HG02763 (cell line): ENCODE measurements around the gene EXOSC1.
A peak's percentile ranks its signal among the peaks of the same experiment; 100 is the strongest.
"Not testable (repeated sequence)": the region's sequence is repeated elsewhere in the genome, so short reads cannot be mapped to it uniquely, and the experiment has no call there.

Experiments
- ATAC-seq: cut with Tn5 transposase; IDR thresholded peaks from one replicate; pipeline ENCODE4 v1.9.1; 2021; ENCODE audit warnings: mild to moderate bottlenecking, moderate library complexity; ENCODE audit not compliant: unreplicated experiment

EXOSC1 gene

DNA sequence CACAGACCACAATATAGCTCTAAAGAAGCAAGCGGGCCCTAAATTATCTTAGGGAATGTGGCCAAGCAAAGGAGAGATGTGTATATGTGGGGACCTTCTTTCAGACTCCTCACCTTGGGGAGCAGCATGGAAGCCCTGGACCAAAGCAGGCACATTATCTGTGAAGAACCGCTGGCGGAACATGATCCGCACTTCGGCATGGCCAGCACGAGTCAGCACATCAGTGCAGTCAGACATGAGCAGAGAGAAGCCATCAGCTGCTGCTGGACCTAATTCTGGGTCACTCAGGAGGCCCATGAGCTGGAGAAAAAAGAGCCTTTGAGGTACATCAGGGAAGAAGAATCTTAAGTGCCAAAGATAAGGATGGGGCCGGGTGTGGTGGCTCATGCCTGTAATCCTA lies 14.1 kb upstream of the EXOSC1 start:
- no peak for ATAC-seq

DNA sequence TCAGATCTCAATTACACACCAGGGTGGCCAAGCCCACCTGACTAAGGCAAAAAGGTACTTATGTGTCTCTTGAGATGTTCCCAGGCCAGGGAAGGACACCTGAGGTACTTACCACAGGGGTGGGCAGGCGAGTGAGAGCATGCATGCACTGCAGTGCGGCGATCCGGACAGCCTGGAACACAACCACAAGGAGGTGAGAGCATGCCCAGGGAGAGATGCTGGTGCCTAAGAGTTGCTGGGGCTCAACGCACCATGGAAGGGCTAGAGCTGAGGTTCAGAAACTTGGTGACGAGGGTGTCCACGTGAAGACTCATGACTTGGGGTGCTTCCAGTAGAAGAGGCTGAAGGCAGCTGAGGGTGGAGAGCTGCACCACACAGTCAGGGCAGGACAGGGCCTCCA lies 13.3 kb upstream of the EXOSC1 start:
- ATAC-seq: no peak

DNA sequence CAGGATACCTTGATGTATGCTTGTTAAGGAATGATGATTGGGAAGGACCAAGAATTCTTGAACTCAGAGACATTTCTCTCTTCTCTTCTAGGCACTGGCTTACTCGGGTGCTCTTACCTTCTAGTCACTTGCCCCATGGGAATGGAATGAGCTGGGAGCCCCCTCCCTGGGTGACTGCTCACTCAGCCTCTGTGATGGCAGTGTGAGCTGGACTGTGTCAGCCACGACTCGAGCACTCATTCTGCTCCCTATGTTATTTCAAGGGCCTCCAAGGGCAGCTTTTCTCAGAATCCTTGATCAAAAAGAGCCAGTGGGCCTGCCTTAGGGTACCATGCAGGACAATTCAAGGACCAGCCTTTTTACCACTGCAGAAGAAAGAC lies 10.9 kb upstream of the EXOSC1 start:
- ATAC-seq: no peak

DNA sequence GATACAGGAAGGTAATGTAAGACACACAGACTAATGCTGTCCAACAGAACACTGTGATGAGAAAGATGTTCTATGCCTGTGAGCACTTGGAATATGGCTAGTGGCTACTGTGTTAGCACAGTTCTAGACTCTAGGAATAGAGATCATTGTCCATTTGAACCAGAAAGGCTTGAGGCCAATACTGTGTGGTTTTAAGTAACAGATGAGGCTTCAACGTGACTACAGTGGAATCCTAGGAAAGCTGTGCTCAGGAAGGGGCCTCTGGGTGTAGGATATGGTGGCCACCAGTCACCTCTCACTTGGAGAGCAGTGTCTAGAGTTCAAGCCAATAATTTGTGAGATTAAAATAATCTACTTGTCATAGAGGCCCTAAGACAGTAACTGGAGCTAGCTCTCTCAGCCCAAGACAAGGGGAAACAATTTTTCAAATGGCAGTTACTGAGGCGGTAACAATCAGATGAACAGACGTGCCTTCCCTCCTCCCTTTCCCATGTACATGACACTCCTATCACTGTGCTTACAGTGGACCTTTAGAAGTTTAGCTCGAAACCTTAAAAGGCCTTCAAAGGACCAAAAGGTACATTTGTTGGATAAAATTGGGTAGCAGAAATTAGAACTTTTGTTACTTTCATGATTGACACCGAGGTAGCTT lies 10.4 kb upstream of the EXOSC1 start:
- ATAC-seq: no peak

DNA sequence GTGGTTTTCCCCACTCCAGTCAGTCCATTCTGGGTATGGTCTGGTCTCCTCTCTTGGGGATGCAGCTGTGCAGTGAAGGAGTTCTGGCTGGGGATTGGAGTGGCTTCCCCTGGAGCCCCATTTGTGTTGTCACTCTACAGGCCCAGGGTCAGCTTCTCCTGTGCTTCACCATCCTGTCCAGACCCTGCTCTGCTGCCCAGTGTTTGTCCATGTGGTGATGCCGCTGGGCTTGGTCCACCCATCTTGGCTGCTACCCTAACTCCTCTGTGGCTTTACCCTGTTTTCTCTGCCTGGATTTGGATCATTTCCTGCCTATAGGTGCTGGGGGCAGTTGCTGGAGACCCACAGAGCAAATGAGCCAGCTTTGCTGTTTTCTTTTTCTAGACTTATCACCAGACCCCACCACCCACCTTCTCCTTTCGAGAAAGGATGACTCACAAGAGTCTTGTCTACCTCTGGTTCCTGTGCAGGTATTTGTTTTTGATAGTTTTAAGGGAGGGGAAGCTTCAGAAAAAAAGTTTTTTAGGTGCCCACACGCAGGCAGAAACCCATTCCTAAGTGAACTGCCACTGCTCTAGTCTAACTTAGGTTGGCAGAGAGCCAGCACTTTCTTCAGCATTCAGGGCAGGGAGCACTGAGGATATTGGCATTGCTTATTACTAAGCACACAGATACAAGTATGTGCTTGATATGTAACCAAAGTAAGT lies 8.7 kb upstream of the EXOSC1 start:
- ATAC-seq: no peak

DNA sequence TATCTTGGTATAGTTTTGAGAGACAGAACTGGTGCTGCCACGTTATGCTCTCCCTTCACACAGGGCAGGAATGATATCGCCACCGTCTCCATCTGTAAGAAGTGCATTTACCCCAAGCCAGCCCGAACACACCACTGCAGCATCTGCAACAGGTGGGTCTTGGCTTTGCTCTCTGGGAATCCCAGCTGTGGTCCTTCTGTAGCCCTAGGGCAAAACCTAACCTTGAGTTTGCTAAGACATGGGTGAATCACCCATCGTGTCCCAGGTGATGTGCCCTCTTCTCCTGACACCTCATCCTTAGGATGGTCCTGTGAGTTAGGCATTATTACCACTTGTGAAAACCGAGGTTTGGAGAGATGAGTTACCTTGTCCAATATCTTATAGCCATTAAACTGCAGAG lies 6.5 kb upstream of the EXOSC1 start:
- ATAC-seq: no peak

DNA sequence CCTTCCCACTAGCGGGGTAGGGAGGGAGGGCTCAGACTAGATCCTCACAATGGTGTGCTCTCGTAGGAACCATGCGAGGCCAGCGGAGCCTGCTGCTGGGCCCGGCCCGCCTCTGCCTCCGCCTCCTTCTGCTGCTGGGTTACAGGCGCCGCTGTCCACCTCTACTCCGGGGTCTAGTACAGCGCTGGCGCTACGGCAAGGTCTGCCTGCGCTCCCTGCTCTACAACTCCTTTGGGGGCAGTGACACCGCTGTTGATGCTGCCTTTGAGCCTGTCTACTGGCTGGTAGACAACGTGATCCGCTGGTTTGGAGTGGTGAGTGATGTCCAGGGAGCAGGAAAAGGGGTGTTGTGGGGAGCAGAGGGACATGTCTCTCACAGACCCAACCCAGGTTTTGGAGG lies 5.8 kb upstream of the EXOSC1 start:
- ATAC-seq: no peak

DNA sequence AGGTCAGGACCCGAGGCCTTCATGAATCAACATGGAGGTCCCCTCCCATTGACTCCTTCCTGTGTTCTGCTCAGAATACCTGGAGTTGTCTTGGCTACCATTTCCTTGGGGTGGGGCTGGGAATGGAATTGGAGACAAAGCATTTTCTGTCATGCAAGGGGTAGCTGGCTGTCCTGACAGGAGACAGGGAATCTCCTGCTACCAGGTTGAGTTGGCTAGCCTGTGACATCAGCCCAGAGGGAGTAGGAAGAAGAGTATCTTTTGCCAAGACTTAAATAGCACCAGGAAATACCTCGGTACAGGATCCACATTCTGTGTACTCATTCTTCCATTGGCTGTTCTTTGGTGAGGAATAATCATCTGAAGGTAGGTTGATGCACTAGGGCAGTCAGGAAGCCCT lies 5.0 kb upstream of the EXOSC1 start:
- ATAC-seq: no peak

DNA sequence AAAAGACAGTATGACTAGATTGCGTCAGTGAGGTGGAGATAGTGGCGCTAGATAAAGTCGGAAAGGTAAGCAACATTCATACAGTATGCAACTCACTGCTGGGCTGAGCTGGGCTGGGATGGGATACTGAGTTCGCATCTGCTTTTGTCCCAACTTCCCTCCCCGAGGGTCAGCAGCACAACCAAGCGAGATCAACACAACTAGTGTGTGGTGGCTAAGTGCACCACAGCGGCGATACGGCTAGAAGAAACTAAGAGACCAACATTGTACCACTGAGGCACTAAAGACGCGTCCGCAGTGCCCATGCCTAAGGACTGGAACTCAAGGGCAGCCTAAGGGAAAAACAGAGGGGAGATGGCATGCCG lies 467 bp downstream of the EXOSC1 start:
- ATAC-seq: no peak

DNA sequence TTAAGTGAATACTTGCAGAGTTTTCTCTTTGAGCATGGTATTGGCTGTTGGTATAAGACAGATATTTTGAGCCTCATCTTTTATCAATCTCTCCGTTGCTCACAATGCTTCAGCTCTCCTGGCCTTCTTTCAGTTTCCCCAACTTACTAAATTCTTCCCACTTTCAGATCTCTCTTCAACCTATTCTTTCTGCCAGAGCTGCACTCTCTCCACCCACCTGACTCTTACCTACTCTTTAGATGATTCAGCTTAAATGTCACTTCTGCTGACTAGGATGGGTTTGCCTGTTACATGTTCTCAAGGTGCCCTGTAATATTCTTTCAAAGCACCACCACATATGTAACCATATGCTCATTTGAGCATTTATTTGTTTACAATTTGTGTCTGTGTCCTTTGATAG lies 1.6 kb downstream of the EXOSC1 start:
- ATAC-seq: no peak

DNA sequence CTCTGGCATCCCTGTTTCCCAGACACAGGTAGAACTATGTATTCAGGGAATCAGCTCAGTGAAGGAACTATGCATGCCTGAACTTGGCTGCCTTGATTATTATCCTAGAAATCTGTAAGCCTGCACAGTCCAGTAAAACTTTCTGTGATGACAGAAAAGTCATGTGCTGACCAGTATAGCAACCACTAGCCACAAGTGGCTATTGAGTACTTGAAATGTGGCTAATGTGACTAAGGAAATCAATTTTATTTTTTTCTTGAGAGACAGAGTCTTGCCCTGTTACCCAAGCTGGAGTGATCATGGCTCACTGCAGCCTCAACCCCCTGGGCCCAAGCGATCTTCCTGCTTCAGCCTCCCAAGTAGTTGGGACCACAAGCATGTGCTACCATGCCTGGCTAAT lies 3.5 kb downstream of the EXOSC1 start:
- ATAC-seq: no peak

DNA sequence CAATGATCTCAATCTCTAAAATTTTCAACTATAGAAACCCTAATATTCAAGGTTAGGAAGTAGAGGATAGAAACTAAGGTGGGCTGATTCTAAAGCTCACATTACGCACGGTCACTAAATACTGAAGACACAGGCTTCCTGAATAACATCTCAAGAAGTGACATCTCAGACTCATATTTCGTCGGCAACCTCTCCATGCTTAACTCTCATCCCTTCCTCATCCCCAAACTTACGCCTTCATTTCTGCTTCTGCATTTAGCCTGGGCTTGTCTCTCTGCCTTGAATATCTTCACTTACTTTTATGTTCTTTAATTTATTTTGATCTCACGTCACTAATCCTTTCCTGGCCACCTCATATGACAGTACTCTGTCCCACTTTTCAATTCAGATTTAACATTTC lies 10.6 kb downstream of the EXOSC1 start:
- ATAC-seq: no peak

DNA sequence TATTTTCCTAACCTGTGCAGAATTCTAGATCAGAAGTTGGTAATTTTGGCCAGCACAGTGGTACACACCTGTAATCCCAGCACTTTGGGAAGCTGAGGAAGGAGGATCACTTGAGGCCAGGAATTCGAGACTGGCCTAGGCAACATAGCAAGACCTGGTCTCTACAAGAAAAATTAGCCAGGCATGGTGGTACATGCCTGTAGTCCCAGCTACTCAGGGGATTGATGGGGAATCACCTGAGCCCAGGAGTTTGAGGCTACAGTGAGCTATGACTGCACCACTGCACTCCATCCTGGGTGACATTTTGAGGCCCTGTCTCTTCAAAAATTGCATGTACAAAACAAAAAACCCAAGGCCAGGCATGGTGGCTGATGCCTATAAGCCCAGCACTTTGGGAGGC lies 11.2 kb downstream of the EXOSC1 start:
- ATAC-seq: no peak

DNA sequence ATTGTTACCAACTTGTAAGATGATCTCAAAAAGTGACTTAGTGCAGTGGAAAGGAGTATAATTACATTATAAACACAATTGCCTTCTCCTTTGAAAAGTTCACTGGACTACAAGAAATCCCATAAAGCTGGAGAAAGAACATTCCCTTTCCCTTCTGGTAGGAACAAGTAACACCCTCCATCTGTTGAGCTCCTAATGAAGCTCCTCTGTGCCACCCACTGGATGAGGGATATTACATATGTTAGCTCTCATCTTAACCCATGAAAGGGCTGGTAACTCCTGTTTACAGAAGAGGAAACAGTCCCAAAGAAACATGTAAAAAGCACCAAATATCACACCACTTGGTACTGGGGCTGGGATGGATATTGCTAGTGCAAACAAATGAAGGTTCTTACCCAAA lies 11.8 kb downstream of the EXOSC1 start:
- no peak for ATAC-seq

DNA sequence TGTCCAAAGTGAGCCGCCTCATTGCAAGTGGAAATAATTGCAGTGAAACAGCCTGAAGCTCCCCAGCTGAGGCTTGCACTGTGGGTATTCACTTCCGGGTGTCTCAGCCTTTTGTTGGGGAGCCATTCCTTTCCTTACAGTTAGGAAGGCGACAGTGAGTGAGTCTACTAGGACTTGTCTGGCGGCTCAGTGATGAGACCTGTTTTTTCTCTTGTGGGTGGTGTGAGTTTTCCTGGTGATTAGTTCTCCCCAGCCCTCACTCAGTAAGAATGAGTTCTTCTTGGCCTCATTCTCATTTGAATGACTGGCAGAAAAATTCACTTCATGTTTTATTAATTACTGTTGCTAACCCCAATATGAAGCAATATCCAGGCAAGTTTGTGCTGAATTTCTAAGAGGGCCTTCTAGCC lies 17.2 kb downstream of the EXOSC1 start:
- no peak for ATAC-seq

DNA sequence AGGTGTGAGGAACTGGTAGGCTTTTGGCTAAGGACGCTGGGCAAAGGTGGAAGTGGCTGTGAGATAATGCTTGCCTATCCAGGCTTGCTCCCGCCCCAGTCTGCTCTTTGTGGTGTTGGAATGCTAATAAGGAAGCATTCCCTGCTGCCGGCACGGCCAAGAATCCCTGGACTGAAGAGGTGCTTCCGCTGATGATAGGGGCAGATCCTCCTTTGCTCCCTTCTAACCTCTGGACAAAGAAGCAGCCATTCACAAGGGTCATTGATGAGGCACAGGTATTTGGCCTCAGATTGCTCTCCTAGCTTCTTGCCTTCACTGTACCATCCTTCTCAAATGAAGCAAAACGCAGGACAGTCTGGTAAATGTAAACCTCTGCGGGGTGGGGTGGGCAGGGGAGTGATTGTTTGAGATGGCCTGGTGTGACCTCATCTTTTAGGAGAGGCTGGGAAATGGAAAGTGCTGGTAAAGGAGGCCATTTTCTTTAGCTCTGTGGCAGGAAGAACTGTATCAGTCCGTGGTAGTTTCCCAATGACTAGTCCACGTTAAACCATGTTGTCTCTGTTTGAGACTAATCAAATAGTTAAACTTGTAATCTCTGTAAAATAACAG lies 18.1 kb downstream of the EXOSC1 start:
- no peak for ATAC-seq

DNA sequence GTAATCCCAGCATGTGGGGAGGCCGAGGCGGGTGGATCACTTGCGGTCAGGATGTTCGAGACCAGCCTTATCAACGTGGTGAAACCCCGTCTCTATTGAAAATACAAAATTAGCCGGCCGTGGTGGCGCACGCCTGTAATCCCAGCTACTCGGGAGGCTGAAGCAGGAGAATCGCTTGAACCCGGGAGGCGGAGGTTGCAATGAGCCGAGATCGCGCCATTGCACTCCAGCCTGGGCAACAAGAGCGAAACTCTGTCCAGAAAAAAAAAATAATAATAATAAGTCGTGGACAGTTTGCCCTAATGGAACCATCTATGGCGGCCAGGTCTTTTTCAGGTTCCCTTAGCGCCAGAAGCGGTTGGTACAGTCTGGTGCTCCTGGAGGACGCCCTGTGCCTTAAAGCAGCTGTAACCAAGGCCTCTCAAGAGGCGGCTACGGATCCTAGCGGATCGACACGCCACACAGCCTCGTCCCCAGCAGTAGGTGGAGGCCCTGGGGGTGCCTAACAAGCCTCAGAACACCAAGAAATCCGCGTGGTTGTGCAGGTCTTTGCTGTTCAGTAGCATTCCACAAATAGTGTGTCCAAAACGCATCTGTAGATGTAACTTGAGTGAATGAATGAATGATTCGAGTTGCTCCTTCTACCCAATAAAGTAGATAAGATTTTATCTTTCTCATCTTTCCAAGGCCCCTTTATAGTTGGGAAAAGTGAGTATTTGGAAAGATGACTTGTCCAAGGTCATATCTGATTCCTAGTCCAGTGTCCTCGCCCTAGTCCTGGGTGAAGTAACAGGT lies 18.8 kb downstream of the EXOSC1 start:
- ATAC-seq: no peak

DNA sequence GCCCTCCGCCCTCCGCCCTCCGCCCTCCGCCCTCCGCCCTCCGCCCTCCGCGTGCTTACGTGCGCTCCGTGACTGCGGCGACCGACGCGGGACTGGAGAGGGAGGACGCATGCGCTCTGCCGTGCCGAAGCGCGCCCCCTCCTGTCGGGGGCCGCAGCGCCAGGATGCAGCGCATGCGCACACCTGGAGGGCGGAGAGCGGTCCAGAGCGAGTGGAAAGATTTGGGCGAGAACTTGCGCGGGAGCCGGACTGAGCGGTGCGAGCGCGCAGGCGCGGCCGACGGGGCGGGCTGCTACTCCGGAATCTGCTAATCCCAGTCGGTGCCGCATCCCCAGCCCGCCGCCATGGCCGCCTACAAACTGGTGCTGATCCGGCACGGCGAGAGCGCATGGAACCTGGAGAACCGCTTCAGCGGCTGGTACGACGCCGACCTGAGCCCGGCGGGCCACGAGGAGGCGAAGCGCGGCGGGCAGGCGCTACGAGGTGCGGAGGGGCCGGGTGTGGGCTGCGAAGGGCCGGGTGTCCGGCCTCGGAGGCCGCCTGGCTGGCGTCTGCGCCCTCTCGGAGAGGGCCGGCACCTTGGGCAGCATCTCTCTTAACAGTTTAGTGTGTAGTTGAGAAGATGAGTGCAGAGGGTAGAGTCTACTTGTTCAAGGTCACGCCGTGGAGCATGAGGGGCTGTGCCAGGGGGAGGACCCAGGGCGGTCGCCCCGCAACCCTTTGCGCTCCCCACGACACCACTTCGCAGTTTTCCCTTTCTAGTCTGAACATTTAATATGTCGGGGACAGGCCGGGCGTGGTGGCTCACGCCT lies 19.6 kb downstream of the EXOSC1 start, which contains the start of gene PGAM1:
Gene PGAM1 (plus strand): TSS at position 228 of the 812 bp plus-strand sequence. CDS start 117 bp downstream, at position 345.
- peak; percentile 83 for ATAC-seq

DNA sequence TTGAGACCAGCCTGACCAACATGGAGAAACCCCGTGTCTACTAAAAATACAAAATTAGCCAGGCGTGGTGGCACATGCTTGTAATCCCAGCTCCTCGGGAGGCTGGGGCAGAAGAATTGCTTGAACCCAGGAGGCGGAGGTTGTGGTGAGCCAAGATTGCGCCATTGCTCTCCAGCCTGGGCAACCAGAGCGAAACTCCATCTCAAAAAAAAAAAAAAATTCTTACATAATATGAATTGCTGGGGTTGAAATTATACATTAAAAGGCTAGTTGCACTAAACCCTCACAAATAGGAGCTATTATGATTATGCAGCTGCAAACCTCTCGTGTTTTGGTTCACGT lies 22.1 kb downstream of the EXOSC1 start:
- not testable (repeated sequence) for ATAC-seq

DNA sequence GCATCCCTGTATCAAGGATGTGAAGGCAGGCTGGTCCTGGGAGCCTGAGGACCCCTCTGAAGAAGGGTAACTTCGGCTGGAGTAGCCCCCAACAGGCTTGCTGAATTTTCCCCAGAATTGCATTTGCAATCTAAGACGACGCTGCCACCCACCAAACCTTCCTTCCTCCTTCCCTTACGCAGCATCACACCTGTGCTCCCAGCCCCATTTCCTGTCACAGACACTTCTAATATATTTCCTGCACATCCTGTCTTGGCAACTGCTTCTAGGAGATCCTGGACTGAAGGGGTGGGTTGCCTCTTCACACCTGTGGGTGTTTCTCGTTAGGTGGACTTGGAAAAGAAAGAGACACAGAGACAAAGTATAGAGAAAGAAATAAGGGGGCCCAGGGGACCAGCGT lies 29.2 kb downstream of the EXOSC1 start:
- ATAC-seq: no peak

DNA sequence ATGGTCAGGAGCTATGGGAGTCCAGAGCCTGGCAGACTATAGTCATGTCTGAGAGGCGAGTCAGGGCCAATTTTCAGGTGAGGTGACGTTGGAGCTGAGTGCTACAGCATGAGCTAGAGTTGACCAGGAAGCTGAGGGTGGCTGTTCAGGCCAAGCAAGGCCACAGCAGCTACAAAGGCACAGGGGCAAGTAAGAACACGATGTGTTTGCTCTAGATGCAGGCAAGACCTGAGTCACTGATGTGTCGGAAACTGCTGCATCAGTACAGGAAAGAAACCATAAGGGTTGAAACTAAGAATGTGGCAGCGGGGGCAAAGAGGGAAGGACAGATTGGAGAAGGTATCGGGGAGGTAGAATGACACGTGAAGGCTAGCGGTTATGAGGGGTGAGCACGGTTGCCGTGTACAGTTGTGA lies 32.9 kb downstream of the EXOSC1 start:
- no peak for ATAC-seq
